ENCODE results near the gene GFI1B.

- TF ChIP-seq SOX5 (CRISPR knock-in tag; IDR thresholded peaks at IDR 0.05; ENCODE audit: borderline replicate concordance) = no peak
- TF ChIP-seq ZNF280D (CRISPR knock-in tag; IDR thresholded peaks at IDR 0.05) = no peak
- no peak for TF ChIP-seq BRCA1 (CRISPR knock-in tag; IDR thresholded peaks at IDR 0.05)
- TF ChIP-seq ZBTB26 (CRISPR knock-in tag; IDR thresholded peaks at IDR 0.05; ENCODE audit: borderline replicate concordance) = no peak
- no peak for TF ChIP-seq XBP1 (CRISPR knock-in tag; IDR thresholded peaks at IDR 0.05)
- TF ChIP-seq ZNF678 (CRISPR knock-in tag; IDR thresholded peaks at IDR 0.05) = no peak
- TF ChIP-seq CTCF (CRISPR knock-in tag; IDR thresholded peaks at IDR 0.05) = no peak
- no peak for TF ChIP-seq THAP11 (CRISPR knock-in tag; IDR thresholded peaks at IDR 0.05)
These were observed 18.0 kb downstream of the GFI1B start for GRCh38 chr9:132996526-132996925.

Measured in HepG2 (cell line).